PC-9 (cell line): ENCODE data around the gene FOXD3. TPM values are rescaled to one million over a fixed set of nuclear protein-coding genes. Genes with fewer than 3 reads are reported as not detected.

ENCODE experiments used
- BruUV-seq: library from RNA; stranded (reverse); fragments of 400-500 nt; replicated peaks from 2 replicates; lab custom pipeline; 2021; lab: Mats Ljungman, UMichigan
- CTCF ChIA-PET: fragments of 300-600 bp; sonication (Branson Sonifier 250); formaldehyde crosslinking; loops from one replicate; lab custom pipeline; 2022; ENCODE audit warnings: antibody characterized with exemption; lab: Charles Lee
- POLR2A ChIA-PET: fragments of 300-600 bp; sonication (Branson Sonifier 250); formaldehyde crosslinking; loops from one replicate; lab custom pipeline; 2022; ENCODE audit warnings: antibody characterized with exemption; ENCODE audit not compliant: unreplicated experiment; lab: Charles Lee
- DNase-seq, 2 experiments: peaks; one replicate each; pipeline versions ENCODE4 v3.0.0 to v3.0.0-alpha.2; 2015 to 2022; ENCODE audit warnings: mixed read lengths in 1 of 2
- H2AFZ ChIP-seq: fragments of 200-600 bp; sonication (generic); 2 replicates; pipeline ENCODE4 v1.8.1; 2017; ENCODE audit warnings: antibody characterized with exemption
- H3F3A ChIP-seq: fragments of 200-600 bp; sonication (generic); 2 replicates; pipeline ENCODE4 v1.8.1; 2017; ENCODE audit warnings: antibody characterized with exemption, mild to moderate bottlenecking, low read depth; ENCODE audit not compliant: insufficient read depth
- H3K27ac ChIP-seq: fragments of 200-600 bp; sonication (generic); 2 replicates; pipeline ENCODE4 v1.6.1; 2016; ENCODE audit warnings: mixed run types
- H3K27me3 ChIP-seq: fragments of 200-600 bp; sonication (generic); 2 replicates; pipeline ENCODE4 v1.6.1; 2016; ENCODE audit warnings: low read depth, mixed run types; ENCODE audit not compliant: insufficient read depth
- H3K36me3 ChIP-seq: fragments of 200-600 bp; sonication (generic); 2 replicates; pipeline ENCODE4 v1.6.1; 2016; ENCODE audit warnings: low read depth, mixed run types
- H3K4me1 ChIP-seq: fragments of 200-600 bp; sonication (generic); replicated peaks from 2 replicates; pipeline ENCODE4 v1.6.1; 2016; ENCODE audit warnings: mixed run types; ENCODE audit not compliant: insufficient read depth
- H3K4me2 ChIP-seq: fragments of 200-600 bp; sonication (generic); 2 replicates; pipeline ENCODE4 v1.6.1; 2017; ENCODE audit warnings: mixed run types
- H3K4me3 ChIP-seq: fragments of 200-600 bp; sonication (generic); 2 replicates; pipeline ENCODE4 v1.6.1; 2016; ENCODE audit warnings: mixed run types
- H3K79me2 ChIP-seq: fragments of 200-600 bp; sonication (generic); 2 replicates; pipeline ENCODE4 v1.6.1; 2017; ENCODE audit warnings: low read depth, mixed run types
- H3K9me2 ChIP-seq: fragments of 200-600 bp; sonication (generic); 2 replicates; pipeline ENCODE4 v1.8.1; 2017; ENCODE audit warnings: mild to moderate bottlenecking; ENCODE audit not compliant: insufficient read depth
- H3K9me3 ChIP-seq: fragments of 200-600 bp; sonication (generic); 2 replicates; pipeline ENCODE4 v1.8.1; 2016; ENCODE audit warnings: low read depth; ENCODE audit not compliant: insufficient read depth
- H4K20me1 ChIP-seq: fragments of 200-600 bp; sonication (generic); 2 replicates; pipeline ENCODE4 v1.8.1; 2017; ENCODE audit not compliant: insufficient read depth
- EZH2 ChIP-seq: fragments of 200-600 bp; sonication (generic); IDR thresholded peaks from 2 replicates; pipeline ENCODE4 v1.8.0; 2017; ENCODE audit warnings: antibody characterized with exemption, low read depth
- intact Hi-C: fragments of 100-400 bp; cut with micrococcal nuclease; formaldehyde crosslinking; loops from one replicate; pipeline ENCODE4 v1.10.0; 2022; ENCODE audit not compliant: unreplicated experiment
- total RNA-seq: library from RNA; stranded (reverse); gene quantifications from 2 replicates; pipeline ENCODE4 v1.2.3, GENCODE V29; 2021
- TF ChIP-seq, protein P1 (sequence below): fragments of 200-600 bp; sonication (generic); conservative IDR thresholded peaks from 2 replicates; pipeline ENCODE4 v1.6.1; 2017; ENCODE audit warnings: mixed run types, antibody characterized with exemption, mild to moderate bottlenecking, moderate library complexity

The FOXD3 gene
- total RNA-seq, 1 experiment from 2014 or later = not detected

GRCh38 chr1:63366908-63367214 lies 44.5 kb downstream of the FOXD3 start:
- peak overlapping the region; percentile 81 for H2AFZ ChIP-seq
- peaks cover 13% of the 10 kb centered on the region; the same call in 1 of the 2 replicates for H3F3A ChIP-seq
- H3K4me3 ChIP-seq = peak overlapping the region; percentile 53; the same call in 1 of the 2 replicates
- ChIA-PET POLR2A (no interaction called here), CTCF (interaction anchor here (0.6 kb wide), 1 partner anchor 10 kb away, joined by 3 read pairs; no protein-coding TSS in a partner anchor)
- BruUV-seq = TSS peak; percentile 25
- H3K9me3 ChIP-seq = no peaks in the 10 kb centered on the region
- intact Hi-C loops = loop anchor here (2.0 to 5.0 kb wide), 3 partner anchors 50 to 930 kb away; partner anchors contain the start of genes EFCAB7, ITGB3BP and USP1
- H3K4me1 ChIP-seq = peaks cover 18% of the 10 kb centered on the region
- no peak for TF ChIP-seq EZH2
- TF ChIP-seq, protein P1, sequence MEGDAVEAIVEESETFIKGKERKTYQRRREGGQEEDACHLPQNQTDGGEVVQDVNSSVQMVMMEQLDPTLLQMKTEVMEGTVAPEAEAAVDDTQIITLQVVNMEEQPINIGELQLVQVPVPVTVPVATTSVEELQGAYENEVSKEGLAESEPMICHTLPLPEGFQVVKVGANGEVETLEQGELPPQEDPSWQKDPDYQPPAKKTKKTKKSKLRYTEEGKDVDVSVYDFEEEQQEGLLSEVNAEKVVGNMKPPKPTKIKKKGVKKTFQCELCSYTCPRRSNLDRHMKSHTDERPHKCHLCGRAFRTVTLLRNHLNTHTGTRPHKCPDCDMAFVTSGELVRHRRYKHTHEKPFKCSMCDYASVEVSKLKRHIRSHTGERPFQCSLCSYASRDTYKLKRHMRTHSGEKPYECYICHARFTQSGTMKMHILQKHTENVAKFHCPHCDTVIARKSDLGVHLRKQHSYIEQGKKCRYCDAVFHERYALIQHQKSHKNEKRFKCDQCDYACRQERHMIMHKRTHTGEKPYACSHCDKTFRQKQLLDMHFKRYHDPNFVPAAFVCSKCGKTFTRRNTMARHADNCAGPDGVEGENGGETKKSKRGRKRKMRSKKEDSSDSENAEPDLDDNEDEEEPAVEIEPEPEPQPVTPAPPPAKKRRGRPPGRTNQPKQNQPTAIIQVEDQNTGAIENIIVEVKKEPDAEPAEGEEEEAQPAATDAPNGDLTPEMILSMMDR = no peak
- no peaks in the 10 kb centered on the region for H4K20me1 ChIP-seq
- no peaks in the 10 kb centered on the region for H3K79me2 ChIP-seq
- no peaks in the 10 kb centered on the region for H3K27me3 ChIP-seq
- H3K36me3 ChIP-seq = no peaks in the 10 kb centered on the region
- DNase-seq = no peak
- no peaks in the 10 kb centered on the region for H3K9me2 ChIP-seq
- H3K27ac ChIP-seq = peak overlapping the region; percentile 34
- H3K4me2 ChIP-seq = peak overlapping the region; percentile 85

- peak within 1 kb of the TSS; percentile 98 for H2AFZ ChIP-seq
Observed at GRCh38 chr1:63367215-63368103, 45.1 kb downstream of the FOXD3 start, which contains the start of gene ALG6. ALG6 (plus strand) TSS chr1:63367627; CDS start chr1:63370978, 3,351 bp downstream.

DNA sequence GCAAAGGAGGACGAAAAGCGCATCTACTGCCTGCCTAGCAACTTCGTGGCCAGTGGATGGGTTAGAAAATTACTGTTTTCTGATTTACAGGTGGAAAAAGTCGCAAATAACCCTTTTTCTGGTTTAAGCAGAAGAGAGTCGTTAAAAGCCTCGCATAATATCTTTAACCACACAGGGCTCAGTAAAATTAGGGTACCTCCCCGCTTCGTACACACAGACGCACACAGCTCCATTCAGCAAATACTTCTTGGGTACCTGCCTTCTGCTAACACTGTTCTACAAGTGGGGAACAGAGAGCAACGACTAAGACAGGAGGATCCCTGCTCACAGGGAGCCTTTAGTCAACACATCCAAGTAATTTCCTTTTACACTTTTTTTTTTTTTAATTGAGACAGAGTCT lies 45.8 kb downstream of the FOXD3 start:
- Histone ChIP-seq H3K4me1 (peaks cover 18% of the 10 kb centered on the region), H4K20me1 (no peaks in the 10 kb centered on the region), H3K36me3 (no peaks in the 10 kb centered on the region), H2AFZ (peak overlapping the region; percentile 98), H3K9me3 (no peaks in the 10 kb centered on the region), H3F3A (peaks cover 13% of the 10 kb centered on the region; the same call in 1 of the 2 replicates), H3K79me2 (no peaks in the 10 kb centered on the region), H3K4me3 (peak overlapping the region; percentile 91), H3K9me2 (no peaks in the 10 kb centered on the region), H3K27me3 (no peaks in the 10 kb centered on the region), H3K4me2 (peak overlapping the region; percentile 85), H3K27ac (peak overlapping the region; percentile 18; the same call in 1 of the 2 replicates)
- TF ChIP-seq, protein P1 = no peak
- no peak for TF ChIP-seq EZH2
- BruUV-seq = no TSS peak
- ChIA-PET POLR2A (interaction anchor here (0.7 kb wide), 1 partner anchor 68 kb away, joined by 16 read pairs; no protein-coding TSS in a partner anchor), CTCF (no interaction called here)
- intact Hi-C loops = loop anchor here (5.0 kb wide), 2 partner anchors 51 to 931 kb away; partner anchors contain the start of gene USP1
- no peak for DNase-seq

More at GRCh38 chr1:63367215-63368103, 45.1 kb downstream of the FOXD3 start, which contains the start of gene ALG6:
- H3K4me2 ChIP-seq = peak within 1 kb of the TSS; percentile 85
- H3K36me3 ChIP-seq = no peaks in the 10 kb centered on the region
- no peaks in the 10 kb centered on the region for H3K27me3 ChIP-seq
- peaks cover 18% of the 10 kb centered on the region for H3K4me1 ChIP-seq
- BruUV-seq = TSS peak; percentile 63
- H4K20me1 ChIP-seq = no peaks in the 10 kb centered on the region
- DNase-seq = peak; percentile 87 to 99
- no peaks in the 10 kb centered on the region for H3K9me3 ChIP-seq
- no peaks in the 10 kb centered on the region for H3K79me2 ChIP-seq
- ChIA-PET CTCF (interaction anchor here (0.6 kb wide), 1 partner anchor 9 kb away, joined by 3 read pairs; no protein-coding TSS in a partner anchor), POLR2A (interaction anchor here (0.6 to 0.7 kb wide), 2 partner anchors 69 to 275 kb away, joined by 4 to 16 read pairs; no protein-coding TSS in a partner anchor)
- no peak for TF ChIP-seq EZH2
- TF ChIP-seq, protein P1 = no peak
- H3F3A ChIP-seq = peaks cover 13% of the 10 kb centered on the region; the same call in 1 of the 2 replicates
- H3K9me2 ChIP-seq = no peaks in the 10 kb centered on the region
- H3K27ac ChIP-seq = peak within 1 kb of the TSS; percentile 34
- H3K4me3 ChIP-seq = peak within 1 kb of the TSS; percentile 91
- intact Hi-C loops = loop anchor here (2.0 to 5.0 kb wide), 3 partner anchors 50 to 930 kb away; partner anchors contain the start of genes EFCAB7, ITGB3BP and USP1
